ENCODE results near the gene ID2.

The ID2 gene

DNA sequence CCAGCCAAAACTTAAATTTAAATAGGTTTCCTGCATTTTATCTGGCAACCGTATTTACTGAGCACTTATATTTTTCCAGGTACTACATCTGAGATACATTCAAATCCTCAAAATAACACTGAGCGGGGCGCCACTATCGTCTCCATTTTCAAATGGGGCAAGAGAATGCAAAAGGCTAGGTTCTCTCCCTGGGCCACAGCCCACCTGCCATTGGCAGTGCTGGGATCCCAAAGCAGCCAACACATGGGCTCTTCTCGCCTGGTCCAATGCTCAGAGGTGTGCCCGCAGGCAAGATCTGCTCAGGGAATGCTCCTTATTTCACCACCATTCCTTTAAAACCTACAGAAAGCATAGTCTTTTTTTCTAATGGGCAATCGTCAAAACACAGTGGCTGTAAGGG, 11.3 kb upstream of the ID2 start:
- no peak for DNase-seq (ENCODE audit: low read depth)

DNA sequence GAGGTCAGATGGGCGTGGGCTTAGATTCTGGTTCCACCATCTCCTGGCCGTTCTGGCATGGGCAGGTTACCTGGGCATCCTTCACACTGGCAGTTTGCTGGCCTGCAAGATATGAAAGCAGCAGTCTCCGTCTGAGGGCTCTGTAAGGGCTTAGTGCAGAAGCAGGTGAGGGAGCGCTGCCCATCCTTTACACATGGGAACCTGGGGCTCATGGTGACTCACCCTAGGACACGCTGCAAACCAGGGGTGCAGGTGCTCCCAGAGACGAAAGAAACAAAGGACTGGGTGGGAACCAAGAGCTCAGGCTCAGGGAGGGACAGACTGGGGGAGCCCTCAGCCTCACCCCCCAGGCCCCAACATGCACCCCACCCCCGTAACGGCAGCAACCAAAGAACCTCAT, 10.7 kb upstream of the ID2 start:
- no peak for DNase-seq (ENCODE audit: low read depth)

DNA sequence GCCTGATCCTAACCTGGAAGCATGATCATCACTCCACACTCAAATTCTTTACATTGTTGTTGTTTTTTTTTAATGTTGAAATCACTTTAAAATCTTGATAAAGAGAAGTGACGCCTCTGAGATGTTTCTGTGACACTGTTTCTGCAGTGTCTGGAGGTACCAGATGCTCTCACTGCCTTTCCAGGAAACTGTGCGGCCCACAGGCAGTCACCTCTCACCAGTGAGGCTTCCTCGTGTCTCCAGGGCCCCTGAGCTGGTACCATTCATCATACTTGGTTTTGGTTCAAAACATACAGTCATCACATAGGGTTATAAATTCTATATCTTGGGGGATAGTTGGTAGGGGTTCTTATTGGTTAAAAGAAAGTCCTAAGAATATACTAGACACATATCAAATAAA, 10.1 kb upstream of the ID2 start:
- no peak for DNase-seq (ENCODE audit: low read depth)

DNA sequence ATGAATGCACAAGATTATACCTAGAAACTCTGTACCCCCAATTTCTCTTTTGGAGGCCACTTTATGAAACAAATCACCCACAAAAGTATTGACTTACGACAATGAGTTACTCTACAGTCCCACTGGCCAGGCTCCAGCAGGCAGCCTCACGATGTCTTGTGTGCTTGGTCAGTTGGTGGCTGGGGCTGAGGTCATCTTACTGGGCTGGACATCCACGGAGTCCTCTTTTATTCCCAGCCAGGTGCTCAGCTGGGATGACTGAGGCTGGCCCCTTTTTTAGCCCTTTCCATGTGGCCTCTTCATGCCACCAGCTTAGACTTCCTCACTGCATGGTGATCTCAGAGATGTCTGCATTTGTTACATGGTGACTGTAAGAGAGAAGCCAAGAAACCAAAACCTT, 8.9 kb upstream of the ID2 start:
- no peak for DNase-seq (ENCODE audit: low read depth)

DNA sequence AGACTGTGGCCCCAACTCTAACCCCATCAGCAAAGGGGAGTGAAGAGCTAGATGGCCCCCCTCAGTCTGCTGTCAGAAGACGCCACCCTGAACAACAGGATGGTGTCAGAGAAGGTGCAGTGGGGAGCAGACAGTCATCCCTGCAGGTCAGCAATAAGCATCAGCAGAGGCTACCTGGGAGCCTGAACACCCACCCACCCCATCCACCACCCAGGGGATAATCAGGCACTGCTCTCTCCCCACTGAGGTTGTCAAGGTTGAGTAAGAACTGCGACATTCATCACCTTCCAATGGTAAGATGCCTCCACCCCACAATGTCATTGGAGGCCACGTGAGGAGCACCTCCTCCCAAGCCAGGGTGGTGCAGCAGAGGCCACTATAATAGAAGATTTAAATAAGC, 8.5 kb upstream of the ID2 start:
- no peak for DNase-seq (ENCODE audit: low read depth)

DNA sequence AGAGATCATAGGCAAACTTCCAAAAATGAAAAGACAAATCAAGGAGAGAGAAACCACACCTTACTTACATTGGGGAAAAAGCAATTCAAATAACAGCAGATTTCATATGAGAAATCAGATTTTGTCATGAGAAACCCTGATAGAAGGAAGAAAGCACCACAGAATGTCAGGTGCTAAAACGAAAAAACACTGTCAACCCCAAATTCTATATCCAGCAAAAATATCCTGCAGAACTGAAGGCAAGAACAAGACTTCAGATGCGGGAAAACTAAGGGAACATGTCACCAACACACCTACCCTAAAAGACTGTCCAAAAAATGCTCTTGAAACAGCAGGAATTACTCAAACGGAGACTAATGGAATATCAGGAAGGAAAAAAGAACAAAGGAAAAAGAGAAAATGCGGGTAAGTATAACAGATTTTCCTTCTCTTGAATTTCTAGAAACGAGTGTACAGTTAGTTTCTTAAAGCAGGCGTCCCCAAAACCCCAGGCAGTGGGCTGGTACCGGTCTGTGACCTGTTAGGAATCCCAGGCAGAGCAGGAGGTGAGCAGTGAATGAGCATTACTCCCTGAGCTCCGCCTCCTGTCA, 7.3 kb upstream of the ID2 start:
- no peak for DNase-seq (ENCODE audit: low read depth)

DNA sequence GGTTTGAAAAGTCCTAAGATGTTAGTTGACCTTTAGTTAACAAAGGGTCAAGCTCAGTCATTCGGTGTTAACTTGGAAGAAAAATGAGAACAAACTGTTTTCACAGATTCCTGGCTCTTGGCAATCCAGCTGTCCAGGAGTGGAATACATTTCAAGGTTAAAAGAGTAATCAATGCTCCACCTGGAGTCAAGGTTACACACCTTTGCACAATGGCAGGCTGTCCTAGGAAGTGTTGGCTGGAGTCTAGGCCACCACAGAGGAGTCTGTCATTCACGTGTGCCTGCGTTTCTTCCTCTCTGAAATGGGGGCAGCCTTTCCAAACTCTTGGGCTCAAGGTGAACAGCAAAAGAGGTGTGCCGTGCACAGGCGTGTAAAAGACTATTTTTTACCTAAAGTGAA, 6.3 kb upstream of the ID2 start:
- DNase-seq (ENCODE audit: low read depth), result no peak

DNA sequence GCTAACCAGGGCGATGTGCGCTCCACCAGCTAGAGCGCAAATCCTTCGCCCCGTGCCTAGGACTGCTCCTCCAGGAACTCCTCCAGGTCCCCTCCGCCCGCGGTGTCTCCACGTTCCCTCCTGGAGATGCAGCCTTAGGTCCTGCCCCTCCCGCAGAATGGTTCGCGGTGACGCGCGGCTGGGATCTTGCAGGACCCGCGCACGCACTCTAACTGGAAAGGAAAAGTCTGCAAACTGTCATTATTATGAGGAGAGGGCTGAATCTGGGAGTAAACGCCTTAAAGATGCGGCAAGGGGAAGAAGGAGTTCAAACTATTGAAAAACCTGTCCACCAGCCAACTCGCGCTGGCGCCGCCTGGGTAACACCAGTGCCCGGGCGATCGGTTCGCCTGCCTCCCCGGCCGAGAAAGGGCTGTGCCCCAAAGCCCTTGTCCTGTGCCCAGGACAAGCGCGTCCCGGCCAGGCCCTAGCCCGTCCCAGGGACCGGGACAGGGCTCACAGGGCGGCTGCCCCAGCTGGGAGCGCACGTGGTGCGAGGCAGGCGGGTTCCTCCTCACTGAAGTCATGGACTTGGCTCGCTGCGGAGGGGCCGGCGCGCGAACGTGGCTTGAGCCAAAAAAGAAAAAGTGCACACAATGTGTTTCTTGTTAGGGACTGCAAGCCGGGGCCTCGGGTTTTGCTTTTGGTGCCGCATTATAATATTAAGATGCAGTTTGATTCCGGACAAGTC, 5.5 kb upstream of the ID2 start:
- no peak for DNase-seq (ENCODE audit: low read depth)

DNA sequence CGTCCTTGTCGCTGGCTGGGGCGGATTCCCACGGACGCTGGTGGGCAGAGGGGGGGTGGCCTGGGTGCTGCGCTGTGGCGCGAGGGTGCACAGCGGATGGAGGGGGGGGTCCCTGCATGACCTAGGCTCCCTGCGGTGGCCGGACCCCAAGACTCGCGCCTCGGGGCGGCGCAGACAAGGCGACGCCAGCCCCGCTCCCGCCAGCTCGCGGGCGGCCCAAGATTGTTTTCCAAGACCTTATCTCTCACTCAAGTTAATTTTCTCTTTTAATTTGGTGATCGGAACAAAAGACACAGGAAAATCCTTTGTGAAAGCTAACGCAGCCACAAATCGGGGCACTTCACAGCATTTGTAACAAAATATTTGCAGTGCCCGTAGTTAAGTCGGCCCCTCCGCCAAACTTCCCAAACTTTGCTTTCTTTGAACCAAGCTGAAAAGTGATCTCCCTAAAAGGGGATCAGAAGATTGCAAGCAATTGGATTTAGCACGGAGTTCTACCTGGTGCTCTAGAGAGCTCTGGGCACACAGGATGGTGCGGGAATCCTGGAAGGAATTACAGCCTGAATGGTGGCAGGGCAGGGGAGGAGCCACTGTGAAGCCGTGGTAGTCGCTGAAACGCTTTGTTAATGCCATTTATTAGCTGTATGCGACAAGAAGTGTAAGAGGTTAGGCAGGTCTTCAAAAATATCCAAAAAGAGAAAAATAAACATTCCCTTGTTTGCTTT, 4.8 kb upstream of the ID2 start:
- DNase-seq (ENCODE audit: low read depth), result no peak

DNA sequence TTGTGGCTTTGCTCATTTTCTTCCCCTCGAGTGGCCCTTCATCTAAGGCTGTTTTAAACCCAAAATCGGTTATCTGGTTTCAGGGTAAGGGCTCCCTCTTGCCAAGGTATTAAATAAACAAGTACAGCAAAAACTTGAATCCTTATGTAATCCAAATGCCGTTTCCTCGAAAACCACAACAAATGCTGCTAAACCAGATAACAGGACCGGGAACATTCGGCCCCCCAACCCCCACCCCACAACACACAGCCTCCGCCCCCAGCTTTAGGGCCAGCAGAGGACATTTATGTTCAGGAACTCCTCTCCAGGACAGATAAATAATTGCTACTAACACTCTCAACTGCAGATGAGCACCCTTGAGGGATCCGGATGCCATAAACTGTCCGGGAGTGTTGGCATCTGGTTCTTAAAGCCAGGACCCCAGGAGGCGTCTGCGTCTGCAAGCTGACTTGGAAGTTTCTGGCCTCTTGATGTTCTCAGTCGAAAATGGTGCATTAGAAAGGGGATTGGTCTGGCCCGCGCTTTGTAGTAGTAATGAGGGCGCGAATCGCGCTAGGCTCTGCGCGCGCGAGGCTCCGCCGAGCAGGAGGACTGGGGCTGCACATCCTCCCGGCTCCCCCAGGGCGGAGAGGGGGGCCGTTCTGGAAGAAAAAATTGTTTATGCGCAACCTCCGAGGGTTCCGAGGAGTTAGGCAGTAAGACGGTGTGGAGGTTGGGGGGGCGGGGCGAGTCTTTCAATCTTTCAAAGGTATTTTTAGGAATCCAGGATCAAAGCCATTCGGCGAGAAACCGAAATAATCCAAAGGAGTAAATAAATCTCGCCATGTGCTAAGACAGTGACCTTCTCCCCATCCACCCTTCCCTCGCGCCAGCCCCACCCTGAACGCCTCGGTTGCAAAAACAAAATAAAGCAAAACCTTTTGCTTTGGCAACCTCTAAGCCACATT, 3.9 kb upstream of the ID2 start:
- no peak for DNase-seq (ENCODE audit: low read depth)

DNA sequence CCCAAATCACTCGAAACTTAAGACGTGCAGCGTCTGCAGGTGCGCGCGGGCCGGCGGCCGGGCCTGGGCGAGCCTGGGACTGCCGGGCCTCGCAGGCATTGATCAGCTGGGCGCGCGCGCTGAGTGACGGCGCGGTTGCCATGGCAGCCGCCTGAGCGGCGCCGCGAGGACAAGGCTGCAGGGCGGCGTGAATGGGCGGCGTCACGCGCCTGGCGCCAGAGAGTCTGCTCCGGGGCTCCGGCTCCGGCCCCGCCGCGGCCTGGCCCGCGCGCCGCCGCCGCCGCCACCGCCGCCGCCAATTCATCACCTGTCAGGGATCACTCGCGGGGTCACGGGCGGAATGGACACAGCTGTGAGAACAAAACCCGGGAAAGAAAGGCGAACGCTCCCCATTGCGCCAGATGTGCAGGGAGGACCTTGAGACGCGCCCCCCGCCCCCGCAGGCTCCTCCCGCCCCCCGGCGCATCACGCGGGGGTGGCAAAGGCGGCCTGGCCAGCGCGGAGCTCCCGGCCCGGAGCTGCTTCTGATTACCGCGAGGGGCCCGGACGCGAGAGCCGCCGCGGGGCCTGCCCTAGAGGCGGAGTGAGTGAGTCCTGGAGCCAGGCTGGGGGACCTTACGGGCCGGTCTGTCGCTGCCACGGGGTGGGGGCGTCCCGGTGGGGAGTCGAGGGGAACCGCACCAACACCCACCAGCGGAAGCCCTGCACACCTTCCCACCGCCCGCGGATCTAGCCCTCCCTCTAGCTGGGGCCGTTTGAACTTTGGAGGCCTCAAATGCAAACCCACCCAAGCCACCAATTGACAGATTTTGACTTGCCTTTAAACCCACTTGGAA, 2.9 kb upstream of the ID2 start:
- peak; percentile 76 for DNase-seq (ENCODE audit: low read depth)

DNA sequence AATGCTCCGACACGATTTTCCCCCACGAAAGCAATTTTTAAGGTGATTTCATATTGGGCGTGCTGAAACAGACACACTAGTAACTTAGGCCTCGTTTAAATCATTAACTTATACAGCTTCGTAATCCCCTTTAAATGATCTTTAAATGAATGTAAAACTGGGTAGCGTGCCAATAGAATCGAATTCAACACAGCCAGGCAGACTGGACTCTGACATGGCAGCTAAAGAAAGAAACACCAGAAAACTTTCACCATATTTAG, 2.4 kb upstream of the ID2 start:
- DNase-seq (ENCODE audit: low read depth), result no peak

DNA sequence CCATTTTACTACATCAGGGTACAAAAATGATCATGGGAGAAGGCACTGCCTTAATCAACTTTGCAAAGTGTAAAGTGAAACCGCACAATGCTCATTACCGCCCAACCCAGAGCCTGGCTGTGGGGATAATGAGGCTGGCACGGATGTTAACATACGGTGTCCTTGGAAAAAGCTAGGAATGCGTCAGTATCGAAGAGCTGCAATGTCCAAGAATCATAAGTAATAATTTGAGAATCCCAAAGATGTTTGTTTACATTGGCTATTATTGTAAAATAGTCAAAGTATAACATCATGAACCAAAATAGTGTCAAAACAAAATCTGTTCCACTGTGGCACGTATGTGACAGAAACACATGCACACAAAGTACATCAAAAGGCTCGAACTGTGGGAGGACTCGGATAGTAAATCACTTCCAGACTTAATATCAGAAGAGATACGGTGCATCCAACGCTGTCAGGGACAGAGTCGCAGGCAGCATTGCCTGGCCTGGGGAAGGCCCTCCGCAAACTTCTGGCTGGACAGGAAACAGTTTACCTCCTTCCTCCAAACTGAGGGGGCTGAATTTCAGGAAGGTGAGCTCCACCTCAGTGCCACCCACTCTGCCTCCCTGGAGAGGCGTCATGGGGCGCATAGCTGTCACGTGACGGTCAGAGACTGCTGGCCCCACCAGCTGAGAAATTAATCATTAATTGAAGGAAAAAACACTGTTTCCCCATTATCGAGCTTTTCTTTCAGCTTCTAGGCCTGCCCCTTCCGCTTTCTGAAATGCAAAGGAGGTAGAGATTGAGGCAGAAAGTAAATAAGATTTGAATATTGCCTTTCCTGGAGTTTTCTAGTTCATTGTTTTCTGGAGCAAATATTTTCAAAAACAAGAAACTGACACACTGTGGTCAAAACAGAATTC, 1.8 kb upstream of the ID2 start:
- no peak for DNase-seq (ENCODE audit: low read depth)

DNA sequence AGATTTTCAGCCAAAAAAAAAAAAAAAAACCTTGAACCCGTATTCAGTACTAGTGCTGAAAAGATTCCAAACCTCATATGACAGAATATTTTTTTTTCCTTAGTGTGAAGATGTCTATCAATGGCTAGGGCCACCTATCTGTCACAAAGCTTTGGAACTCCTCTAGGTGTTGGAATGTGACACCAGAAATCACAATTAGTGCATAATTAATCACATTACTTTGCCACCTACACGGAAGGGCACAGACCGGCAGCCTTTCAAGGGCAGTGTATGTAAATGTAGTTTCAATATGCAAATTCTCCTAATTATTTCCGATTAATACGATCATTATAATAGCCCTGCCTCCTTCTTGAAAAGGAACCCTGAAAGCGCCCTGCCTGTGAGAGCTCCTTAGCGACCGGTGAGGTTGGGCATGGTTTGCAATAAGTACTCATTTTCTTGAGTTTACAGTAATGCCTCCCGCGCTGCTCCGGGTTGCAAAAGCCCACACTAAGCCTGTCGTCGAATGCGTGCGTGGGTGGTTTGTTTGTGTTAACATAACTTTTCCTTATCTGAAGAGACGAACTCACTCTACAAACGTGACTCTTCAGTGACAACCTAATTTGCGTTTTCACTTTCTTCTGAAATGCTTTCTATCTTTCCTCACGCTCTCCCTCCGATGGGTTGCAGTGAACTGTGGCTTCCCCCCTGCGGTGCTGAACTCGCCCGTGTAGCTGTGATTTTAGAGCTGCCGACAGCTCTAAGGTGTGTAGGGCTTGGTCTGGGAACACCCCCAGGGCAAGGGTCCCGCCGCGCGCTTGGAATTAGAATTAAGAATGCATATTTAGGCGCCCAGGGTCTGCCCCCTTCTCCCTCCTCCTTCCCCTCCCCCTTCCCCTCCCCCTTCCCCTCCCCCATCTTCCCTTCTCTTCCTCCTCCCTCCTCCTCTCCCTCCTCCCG, 765 bp upstream of the ID2 start:
- peak; percentile 83 for DNase-seq (ENCODE audit: low read depth)

DNA sequence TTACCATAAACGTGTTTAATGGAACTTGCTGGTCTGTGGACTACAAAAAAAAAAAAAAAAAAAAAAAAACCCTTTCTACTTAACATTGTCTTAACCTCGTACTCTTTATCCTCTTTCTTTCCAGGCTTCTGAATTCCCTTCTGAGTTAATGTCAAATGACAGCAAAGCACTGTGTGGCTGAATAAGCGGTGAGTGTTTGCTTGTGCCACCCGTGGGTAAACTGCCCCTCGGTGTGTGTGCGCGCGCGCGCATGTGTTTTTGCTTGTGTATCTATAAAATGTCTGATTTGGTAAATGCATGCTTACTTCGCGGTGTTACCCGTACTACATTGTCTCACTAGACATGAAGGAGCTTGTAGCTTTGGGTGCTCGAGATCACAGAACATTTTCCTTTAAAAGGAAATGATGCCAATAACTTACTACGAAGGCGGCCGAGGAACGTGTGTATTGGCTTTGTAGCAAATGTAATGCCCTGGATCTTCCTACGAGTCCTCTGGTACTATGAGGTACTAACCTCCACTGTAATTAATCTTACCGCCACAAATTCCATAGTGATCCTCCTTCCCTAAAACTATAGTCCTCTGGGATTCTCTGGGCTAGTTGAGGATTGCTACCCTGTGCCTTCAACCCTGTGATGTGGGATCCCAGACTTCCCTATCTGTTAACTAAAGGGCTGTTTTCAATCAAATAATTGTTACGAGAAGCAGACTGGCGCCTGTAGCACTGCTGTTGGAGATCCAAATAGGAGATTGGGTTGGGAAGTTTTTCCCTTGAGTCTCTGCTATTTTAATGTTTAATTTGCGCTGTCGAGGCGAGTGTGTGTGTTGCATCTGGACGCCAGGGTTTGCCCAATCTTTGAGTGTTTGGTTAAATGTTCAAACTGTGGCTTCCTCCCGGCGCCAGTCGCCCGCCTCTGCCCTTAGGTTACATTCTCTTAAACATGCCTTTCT, 1.1 kb downstream of the ID2 start:
- DNase-seq (ENCODE audit: low read depth), result no peak

DNA sequence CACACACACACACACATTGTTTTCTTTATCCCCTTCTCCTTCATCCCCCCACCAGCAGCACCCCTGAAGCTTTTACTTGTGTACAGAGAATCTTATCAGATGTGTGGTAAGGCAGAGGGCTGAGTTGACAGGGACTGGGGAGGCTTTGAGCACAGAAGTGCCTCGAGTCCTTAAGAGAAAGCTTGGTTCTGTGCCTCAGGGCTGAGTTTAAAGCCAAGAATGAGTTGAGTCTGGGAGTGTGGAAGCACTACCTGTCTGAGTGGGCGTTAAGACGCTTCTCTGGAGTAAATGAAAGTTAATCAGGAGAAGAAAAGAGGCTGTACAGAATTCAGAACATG, 2.7 kb downstream of the ID2 start:
- peak; percentile 36 for DNase-seq (ENCODE audit: low read depth)

DNA sequence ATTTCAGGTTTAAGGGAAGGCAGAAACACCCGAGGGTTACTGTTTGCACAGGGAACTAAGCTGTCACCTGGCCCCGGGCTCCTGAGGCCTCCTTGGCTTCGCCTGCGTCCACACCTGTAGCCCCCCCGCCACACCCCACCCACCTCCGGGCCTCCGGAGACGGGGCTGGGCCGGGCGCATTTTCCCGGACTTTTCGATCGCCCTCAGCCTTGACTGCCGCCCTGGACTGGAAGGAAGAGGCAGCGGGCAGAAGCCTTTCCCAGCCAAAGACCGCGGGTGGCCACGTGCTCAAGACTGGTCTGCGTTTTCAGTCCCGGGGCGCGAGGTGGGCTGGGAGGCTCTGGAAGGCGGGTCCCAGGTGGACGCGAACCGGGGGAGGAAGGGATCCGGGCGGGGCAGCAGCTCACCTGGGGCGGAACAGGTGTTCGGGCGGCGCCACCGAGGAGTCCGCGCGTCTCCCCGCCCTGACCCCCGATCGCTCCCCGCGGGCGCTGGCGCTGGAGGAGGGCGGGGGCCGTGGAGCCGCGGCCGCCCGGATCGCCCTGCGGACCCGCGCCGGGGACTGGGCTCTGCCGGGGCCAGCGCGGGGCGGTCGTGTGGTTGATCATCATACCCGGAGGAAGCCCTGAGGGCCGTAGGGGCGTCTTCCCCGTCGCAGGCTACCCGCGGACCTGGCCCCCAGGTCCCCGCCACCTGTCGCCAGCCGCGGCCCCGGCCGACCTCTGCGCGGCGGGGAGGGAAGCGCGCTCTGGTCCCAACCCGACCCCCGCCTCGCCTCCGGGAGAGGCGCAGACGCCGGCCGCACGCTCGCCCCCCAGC, 3.2 kb downstream of the ID2 start:
- peak; percentile 38 for DNase-seq (ENCODE audit: low read depth)
